NCI-H2081 (cell line): ENCODE data around the gene FBXL15.

Experiments
- DNase-seq, 2 experiments: peaks; one replicate each; lab custom pipeline; 2025; lab: John Stamatoyannopoulos, UW

The FBXL15 gene

GRCh38 chr10:102398172-102399020 lies 22.2 kb upstream of the FBXL15 start:
- no peak for DNase-seq

DNA sequence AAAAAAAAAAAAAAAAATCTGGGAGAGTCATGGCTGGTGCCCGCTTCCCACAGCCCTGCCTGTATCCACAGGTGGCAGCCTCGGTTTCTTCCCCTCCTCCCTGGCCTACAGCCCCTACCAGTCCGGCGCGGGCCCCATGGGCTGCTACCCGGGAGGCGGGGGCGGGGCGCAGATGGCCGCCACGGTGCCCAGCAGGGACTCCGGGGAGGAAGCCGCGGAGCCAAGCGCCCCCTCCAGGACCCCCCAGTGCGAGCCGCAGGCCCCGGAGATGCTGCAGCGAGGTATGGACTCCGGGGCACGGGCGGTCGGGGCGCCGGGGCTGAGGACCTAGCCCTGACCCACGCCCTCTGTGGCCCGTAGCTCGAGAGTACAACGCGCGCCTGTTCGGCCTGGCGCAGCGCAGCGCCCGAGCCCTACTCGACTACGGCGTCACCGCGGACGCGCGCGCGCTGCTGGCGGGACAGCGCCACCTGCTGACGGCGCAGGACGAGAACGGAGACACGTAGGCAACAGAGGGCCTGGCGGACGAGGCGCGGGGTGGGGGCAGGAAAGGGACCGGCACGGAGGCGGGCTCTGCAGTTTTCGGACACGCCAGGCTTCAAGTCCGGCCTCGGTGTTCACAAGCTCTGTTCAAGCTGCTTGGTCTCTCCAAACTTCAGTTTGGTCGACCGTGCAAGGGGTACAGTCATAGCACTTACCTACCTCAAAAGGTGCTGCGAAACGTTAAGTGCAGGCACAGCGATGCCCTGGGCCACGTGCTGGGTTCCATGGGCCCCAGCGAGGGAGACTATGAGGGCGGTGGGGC lies 21.2 kb upstream of the FBXL15 start:
- DNase-seq: peak; percentile 67 to 80

DNA sequence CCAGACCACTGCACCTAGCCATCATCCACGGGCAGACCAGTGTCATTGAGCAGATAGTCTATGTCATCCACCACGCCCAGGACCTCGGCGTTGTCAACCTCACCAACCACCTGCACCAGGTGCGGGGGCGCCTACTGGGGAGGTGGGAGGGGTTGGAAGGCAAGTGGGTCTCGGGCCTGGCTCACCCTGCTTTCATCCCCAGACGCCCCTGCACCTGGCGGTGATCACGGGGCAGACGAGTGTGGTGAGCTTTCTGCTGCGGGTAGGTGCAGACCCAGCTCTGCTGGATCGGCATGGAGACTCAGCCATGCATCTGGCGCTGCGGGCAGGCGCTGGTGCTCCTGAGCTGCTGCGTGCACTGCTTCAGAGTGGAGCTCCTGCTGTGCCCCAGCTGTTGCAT lies 20.6 kb upstream of the FBXL15 start:
- peak in 1 of 2 experiments; percentile 26 for DNase-seq

DNA sequence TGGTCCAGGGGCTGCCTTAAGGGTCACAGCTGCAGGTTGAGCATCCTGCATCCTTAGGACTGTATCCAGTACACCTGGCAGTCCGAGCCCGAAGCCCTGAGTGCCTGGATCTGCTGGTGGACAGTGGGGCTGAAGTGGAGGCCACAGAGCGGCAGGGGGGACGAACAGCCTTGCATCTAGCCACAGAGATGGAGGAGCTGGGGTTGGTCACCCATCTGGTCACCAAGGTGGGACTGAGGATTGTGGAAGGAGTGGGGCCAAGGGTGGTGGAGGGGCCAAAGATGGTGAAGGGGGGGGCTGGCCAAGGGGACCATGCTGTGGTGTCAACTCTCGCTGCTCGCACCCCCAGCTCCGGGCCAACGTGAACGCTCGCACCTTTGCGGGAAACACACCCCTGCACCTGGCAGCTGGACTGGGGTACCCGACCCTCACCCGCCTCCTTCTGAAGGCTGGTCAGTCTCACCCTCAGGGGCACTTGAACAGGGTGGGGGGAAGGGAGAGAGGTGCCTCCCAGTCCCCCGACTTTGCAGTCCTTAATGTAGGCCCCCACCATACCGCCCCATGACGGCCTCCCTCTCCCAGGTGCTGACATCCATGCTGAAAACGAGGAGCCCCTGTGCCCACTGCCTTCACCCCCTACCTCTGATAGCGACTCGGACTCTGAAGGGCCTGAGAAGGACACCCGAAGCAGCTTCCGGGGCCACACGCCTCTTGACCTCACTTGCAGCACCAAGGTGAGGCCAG lies 19.9 kb upstream of the FBXL15 start:
- DNase-seq: no peak

GRCh38 chr10:102401342-102401654 lies 19.3 kb upstream of the FBXL15 start:
- no peak for DNase-seq

GRCh38 chr10:102401735-102402511 lies 18.7 kb upstream of the FBXL15 start:
- no peak for DNase-seq

DNA sequence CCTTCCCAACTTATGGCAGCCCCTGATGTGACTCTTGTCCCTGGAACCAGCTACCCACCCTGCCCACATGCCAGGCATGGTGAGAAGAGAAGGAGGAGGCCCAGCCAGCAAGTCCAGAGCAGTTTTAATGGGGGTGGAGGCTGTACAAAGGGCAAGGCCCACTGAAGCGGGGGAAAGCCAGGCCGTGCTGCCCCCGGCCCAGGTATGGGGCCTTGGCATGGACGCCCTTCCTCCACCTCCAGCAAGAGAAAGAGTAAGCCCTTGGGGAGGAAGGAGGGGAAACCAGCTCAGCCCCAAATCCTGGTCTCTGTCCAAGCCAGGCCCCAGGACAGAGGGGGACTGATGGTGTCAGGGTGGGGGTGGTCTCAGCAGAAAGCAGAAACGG lies 18.1 kb upstream of the FBXL15 start:
- no peak for DNase-seq

DNA sequence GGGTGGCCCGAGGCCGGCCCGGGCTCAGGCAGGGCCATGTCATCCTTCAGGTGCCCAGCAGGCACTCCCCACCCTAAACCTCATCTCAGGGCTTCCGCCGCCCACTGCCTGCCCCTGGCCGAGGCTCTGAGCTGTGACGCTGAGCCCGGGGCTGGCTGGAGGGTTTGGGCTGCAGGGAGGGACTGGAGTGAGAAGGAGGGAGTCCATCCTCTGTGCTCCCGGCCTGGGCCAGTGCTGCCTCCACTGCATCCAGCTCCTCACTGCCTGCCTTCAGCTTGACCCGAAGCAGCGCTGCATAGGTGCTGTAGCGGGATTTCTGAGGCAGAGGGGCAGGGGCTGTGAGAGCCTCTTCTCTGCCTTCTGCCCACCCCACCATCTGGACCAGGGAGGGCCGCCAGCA lies 17.5 kb upstream of the FBXL15 start:
- no peak for DNase-seq

DNA sequence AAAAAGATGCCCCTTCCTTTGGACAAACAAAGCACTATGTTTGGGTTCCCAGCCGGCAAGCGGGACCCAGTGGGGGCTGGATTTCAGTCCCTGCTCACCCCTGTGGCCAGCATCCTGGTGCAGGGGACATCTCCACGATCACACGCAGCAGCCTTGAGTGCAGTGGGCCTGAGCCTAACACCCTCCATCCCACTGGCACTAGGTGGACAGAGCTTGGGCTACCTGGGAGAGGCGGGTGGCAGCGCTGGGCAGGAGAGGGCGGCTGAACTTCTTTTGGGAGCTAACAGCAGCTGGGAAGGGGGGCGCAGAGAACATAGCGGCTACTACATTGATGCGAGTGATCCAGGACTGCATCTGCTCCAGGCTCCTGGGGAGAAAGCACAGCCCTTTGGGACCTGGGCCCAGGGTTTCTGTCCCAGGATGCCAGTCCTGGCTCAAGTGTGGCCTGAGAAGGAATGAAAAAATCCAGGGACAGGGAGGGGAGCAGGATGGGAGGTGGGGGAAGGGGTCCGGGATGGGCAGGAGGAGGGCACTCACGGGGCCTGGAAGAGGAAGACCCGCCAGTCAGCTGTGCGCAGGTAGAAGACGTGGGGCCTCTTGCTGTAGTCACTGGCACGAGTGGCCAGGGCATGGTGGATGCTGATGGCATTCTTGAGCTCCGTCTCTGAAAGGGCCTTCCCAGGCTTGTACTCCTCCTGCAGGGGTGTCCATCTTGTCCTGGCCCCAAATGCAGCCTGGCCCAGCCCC lies 16.1 kb upstream of the FBXL15 start:
- DNase-seq: no peak

DNA sequence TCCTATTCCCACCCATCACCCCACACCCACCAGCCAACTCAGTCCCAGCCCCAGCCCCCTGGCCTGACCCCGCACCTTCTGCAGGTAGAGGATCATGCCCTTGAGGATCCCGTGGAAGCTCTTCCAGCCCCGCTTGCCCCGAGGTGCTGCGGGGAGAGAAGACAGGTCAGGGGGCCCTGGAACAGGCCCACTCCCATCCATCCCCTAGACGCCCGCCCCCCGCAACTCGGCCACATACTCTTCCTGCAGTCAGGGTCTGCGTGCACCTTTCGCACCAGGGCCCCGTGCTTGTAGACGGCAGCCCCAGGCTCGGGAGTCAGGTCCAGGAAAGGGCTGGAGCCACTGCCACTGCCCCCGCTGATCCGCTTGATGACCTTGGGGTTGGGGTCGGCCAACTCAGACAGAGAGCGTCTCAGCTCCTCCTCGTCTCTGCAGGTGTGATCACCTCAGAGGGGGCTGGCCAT lies 15.5 kb upstream of the FBXL15 start:
- DNase-seq: no peak

DNA sequence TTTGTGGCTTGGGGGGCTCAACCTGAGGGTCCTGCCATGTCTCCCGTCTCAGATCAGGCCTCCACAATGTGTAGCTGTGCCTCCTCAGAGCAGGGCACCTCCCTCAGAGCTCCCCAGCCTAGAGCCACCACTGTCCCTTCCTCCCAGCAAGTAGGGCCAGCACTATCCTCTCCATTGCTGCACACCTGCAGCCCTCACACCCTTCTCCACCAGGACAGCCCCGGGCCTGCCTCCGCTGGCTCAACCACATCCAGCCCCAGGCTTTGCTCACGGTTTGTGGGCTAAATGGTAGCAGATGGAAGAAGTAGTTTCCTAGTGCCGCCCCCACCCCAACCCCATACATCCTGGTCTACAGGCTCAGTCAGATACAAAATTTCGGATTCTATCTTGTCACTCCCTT lies 15.0 kb upstream of the FBXL15 start:
- DNase-seq: no peak

DNA sequence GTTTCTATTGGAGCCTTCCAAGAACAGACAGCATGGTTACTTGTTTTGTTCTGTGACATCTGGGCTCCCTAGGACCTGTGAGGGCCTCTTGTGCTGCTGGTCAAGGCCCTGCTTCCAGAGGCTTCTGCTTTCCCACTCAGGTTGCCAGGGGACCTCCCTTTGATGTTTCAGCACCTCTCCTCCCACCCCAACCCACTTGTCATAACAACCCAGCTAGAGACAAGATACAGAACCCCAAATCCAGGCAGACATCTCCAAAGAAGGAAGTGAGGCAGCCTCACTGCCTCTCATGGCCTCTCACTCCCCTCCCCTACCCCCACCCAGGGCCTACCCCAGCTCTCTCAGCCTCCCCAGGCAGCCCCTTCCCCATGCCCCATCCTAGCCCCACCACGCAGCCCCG lies 13.8 kb upstream of the FBXL15 start:
- DNase-seq: no peak

GRCh38 chr10:102407425-102408130 lies 13.1 kb upstream of the FBXL15 start:
- DNase-seq: no peak

DNA sequence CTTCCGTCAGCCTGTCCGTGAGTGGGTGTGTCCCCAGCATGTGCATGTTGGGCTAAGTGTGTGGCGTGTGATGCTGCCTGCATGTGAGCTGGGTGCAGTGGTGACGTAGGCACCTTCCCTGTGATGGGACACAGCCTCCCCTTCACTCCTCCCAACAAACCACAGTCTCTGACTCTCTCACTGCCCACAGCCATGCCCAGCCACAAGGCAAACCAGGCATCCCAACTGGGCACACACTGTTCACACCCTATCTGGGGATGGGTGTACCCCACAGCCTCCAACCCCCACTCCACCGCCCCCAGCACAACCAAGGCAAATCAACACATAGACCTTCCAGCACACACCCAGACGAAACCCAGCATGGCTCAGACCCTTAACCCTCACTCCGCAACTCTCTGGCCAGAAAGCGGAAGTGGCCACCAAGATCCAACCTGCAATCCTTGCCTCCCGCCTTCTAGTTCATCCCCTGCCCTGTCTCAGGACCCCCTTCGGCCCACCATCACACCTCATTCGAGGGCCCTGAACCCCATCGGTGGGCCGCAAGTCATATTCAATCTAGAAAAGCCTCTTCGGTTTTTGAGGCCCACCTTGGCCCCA lies 12.4 kb upstream of the FBXL15 start:
- no peak for DNase-seq

DNA sequence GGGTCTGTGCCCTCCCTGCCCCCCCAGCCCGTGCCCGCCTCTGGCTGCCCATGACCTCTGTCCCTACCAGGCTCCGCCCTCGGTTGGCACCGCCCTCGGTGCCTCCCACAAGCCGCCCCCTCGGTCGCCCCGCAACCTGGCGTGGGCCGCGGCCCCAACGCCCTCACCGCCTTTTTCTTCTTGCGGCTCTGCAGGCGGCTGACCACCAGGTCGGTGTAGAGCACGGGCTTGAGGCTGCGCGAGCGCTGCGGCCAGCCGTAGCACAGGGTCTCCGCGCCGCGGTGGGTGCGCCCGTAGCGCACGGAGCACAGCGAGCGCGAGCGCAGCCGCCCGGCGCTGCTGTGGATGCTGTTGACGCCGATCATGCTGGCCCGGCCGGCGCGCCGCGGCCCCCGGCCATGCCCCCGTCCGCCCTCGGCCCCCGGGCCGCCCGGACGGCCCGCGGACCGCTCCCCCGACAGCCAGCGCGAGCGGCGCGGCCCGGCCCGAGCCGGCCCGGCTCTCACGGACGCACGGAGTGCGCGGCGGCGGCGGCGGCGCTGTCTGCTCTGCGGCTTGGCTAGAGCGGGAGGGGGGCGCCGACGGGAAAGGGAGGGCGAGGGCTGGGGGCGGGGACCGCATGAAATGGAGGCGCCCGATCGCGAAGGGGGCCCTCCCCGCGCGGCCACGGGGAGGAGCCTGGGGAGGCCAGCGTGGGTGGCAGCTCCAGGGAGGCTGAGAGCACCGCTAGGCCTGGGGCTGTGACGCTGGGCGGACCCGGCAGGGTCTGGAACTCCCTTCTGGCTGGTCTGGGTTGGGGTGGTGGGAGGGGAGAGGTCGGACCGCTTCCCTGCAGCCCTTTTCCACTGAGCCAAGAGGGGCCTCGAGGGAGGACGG lies 11.7 kb upstream of the FBXL15 start:
- DNase-seq: no peak

- DNase-seq: no peak
Measured at GRCh38 chr10:102409604-102410428, 10.8 kb upstream of the FBXL15 start.

GRCh38 chr10:102410429-102411073 lies 10.1 kb upstream of the FBXL15 start:
- no peak for DNase-seq
